ENCODE measurements around the gene ASB14.

Gene ASB14

DNA sequence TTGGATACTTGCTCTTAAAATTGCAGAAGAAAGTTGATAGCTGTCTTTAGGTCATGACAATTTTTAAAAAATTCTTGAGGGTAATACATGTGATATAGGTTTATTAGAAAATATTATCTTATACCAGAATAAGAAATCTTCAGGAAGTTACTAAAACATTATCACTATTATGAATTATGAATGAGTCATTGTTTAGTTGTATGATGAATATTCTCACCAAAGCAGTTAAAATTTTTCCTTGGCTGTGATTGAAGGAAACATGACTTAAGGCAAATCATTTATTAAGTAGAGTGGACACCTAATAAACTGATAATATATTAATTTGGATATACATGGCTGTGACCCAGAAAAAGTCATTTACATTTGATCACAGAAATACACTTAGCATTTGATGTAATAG lies 34.8 kb downstream of the ASB14 start:
- no peak for DNase-seq

DNA sequence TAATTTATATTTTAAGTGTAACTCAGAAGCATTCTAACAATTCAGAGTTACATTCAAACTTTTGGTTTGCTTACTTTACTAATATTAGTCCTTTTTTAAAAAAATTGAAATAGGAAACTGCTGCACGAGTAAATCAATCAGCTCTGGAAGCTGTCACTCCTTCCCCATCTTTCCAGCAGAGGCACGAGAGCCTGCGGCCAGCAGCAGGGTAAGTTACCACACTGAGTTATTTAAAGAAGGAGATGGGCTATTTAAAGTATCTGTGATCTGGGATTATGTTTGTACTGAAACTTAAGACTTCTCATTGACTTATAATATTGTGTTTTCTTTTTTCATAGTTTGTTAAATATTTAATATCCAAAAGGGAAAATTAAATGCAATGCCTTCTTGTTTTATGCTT lies 35.6 kb downstream of the ASB14 start:
- DNase-seq, result no peak

DNA sequence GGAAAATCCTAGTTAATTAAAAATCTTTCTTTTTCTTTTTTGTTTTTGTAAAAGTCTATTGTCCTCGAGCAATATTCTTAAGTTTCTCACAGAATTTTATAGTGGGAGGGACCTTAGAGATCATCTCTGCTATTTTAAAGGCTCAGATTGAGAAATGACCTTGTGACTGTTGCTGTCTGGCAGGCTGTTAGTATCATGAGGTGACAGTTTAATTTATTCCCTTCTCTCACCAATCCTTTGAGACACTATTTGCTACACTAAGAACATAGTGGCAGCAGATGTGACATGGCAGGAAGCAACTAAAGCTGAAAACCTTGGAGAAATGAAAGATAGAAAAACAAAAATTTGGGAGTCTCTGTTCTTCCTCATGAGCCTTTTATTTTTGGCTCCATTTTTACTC lies 40.1 kb downstream of the ASB14 start:
- DNase-seq, result no peak

DNA sequence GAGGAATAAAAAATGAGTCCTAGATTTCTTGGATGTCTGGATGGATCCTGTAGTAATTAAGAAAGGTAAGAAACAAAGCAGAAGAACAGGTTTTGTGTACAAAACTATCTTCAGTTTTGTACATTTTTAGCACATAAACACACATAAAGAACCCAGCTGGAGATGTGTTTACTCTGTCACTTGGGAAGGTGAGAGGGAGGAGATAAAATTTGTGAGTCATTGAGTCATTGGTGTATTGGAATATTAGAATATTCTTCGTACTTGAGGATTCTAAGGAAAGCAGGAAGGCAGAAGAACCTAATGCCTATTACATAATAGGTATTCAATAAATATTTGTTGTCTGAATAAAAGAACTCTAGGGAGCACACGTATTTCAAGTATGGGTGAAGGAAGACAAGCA lies 47.5 kb downstream of the ASB14 start:
- no peak for DNase-seq

DNA sequence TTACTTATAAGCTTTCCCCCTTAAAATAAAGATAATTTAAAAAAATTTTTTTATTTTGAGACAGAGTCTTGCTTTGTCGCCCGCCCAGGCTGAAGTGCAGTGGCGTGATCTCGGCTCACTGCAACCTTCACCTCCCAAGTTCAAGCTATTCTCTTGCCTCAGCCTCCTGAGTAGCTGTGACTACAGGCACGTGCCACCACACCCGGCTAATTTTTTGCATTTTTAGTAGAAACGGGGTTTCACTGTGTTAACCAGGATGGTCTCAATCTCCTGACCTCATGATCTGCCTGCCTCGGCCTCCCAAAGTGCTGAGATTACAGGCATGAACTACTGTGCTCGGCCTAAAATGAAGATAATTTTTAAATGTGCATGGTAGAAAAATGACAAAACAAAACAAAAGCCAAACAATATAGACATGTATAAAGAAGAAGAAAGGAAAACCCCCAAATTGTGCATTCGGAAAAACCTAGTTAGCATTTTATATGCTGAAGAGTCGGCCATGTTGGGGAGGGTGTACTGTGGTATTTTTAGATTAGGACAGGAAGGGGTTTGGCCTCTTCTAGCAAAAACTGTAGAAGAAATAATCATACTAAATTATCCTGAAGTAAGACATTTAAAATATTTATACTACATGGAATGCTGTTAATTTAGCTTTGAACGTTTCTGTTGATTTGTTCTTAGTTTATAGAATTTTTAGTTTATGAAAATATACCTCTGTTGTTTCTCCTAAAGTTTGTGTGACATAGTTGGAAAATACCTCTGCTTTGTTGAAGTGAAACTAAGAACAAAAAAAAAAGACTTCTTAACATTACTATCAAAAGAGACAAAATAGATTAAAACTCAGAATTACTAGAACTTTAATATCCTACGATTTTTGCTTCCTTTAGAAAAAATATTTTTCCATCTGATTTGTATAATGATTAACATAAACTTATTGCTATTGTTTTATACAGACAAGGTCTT lies 57.6 kb downstream of the ASB14 start:
- DNase-seq, result no peak

DNA sequence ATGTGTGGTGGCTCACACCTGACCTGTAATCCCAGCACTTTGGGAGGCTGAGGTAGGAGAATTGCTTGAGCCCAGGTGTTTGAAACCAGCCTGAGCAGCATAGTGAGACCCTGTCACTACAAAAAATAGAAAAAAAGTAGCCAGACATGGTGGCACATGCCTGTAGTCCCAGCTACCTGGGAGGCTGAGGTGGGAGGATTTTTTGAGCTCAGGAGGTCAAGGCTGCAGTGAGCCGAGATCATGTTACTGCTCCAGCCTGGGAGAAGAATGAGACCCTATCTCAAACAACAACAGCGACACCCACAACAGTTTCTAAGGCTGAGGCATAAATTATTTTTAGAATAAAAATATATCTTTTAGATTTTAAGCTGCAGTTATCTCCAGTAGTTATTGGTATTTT lies 58.7 kb downstream of the ASB14 start:
- DNase-seq, result no peak

DNA sequence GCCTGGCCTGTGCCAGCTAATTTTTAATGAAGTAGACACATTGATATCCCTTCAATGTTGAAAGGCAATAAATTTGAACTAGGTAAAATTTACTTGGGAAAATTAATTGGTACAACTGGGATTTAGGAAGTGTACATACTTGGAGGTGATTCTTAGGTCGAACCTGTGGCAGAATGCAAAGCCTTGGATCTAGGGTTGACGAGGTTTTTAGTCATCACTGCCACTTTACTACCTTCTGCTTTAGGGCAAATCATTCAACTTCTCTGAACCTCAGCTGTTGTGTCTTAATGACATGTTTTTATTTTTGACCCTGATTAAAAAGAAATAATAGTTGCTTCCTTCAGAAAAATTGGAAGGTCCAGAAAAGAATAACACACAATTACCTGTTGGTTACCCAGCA lies 62.5 kb downstream of the ASB14 start:
- DNase-seq, result no peak

DNA sequence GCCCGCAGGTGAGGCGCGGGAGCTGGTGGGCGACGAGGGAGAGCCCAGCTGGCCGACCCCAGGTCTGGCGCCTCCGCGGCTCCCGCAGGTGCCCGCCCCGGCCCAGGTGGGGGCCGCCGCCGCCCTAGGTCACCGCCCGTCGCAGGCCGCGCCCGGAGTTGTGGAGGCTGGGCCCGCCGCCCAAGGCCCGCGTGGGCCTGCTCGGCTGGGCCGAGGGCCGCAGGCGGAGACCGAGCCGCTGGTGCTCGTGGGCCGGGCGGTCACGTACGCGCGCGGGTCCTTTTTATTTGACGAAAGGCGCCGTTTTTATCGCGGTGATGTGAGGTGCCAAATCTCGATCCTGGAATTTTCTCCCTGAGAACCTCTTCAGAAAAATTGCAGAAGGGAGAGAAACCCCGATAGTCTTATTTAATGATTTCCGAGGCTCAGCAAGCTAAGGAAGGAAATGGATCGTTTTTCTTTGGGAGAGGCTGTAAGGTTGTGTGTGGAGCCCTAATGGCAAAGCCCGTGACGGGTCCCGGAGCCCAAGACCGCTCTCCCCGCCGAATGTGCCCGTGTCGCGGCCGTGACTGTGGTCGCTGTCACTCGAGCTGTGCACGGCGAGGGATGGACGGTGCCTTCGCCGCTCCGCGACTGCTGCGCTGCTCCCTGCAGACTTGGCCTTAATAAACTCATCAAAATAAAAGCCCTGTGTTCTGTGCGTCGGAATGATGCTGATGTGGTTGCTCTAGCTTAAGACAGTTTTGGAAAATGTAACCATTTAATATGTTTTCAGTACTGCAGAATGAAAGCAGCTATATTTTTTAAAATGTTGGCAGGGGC lies 64.3 kb downstream of the ASB14 start:
- DNase-seq, result peak; percentile 18 to 49

DNA sequence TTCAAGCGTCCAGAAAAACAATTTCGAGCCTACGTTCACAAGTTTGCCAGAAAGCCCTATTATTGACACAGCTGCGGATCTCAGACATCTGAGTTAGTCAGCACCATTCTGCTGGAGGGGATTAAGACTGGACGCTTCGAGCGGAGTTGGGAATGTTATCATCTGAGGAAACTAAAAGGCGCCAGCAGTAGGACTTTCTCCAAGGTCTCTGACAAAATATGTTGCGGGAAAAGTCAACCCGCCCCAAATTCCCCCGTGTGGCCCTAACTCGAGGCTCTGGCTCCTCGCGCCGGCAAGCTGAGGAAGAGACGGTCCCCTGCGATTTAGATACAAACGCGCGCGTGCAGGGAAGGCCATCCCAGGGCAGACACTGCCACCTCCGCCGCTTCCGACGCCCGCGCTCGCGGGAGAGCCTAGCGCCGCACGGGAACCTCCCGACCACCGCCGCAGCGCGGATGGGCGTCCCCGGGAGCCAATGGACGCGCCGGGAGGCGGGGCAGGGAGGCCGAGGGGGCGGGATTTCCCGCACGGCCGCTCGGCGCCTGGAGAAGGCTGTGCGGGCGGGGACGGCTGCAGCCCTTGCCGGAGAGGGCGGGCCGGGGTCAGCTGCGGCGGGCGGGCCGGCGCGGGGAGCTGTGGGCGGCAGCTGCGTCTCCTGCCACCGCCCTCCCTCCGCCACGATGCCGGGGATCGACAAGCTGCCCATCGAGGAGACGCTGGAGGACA lies 65.1 kb downstream of the ASB14 start, which contains the start of gene APPL1:
Gene APPL1, plus strand, starts transcription at position 526 of the 726 bp plus-strand sequence. Its CDS starts 155 bp downstream, at position 681.
- DNase-seq, result peak; percentile 85 to 90

DNA sequence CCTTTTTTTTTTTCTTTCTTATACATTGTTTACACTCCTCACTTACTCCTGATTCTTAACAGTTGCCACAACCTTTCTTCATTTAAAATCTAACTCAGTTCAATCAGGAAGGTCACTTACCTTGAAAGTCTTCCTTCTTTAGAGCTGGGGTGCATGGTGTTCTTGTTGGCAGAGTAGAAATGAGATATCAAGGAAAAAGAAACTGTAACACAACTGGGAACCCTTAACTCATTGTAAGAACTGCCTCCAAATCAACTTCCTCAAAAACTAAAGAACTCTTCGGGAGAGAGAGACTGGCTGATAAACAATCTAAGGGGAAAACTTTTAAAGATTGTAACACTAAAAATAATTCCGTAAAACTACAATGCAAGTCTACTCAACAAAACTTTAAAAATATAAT lies 66.3 kb downstream of the ASB14 start:
- DNase-seq, result no peak

DNA sequence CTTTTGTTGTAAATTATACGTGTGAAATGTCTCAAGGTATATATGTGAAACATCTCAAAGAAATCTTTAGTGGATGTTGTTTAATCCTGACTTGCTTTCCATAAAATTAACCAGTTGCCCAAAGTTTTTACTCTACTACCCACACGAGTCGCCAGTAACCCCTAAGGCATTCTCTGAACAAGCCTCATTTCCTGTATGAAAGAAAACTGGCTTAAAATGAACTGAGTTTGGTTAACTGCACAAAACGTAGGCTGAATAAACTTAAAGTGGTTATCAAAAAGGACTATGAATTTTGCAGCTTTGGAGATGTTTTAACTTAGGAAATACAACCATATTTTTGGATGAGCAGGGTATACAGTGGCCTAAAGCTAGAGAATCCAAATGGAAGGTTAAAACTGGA lies 67.6 kb downstream of the ASB14 start:
- no peak for DNase-seq

DNA sequence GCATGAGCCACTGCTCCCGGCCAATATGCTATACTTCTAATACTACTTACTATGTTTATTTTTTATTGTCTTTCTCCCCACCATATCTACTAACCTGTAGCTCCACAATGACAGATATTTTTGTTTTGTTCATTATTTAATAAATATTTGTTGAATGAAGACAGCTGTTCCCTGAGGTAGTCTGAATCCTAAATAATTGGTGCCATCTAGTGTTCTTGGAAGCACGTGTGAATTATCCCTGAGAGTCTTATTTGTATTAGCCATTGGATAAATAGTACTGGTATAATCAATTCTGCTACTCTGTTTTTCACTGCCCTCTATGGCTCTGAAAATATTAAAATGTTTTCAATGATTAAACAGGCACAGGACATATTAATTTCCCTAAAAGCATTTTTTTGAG lies 70.6 kb downstream of the ASB14 start:
- no peak for DNase-seq
